ENCODE data around the gene CACNA1D.

The CACNA1D gene

DNA sequence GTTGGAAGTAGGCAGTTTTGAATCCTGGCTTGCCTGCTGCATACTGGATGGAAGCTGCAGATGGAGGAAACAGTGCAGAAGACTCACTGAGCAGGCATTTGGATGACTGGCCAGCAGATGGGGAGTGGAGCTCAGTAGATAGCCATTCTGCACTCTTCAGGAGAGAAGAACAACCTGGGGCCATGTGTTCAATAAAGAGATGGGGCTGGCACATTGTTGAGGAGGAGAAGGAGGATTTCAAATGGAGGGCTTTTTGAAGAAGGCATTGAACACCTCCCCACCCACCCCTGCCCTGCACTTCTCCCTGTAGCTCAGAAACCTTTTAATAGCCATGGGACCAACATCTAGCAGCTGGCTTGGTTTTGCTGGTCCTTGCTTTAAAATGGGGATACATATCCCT lies 109.8 kb downstream of the CACNA1D start:
- Histone ChIP-seq H3K9ac (ENCODE audit: low read depth, low read length) (no peak overlapping the region), H3K9me3 (ENCODE audit: control insufficient read depth, insufficient read depth, low read length) (no peaks in the 10 kb centered on the region), H3K36me3 (ENCODE audit: control insufficient read depth, insufficient read depth, low read length) (no peaks in the 10 kb centered on the region), H3K27me3 (ENCODE audit: control insufficient read depth, insufficient read depth, low read length) (no peaks in the 10 kb centered on the region), H3K4me1 (ENCODE audit: control insufficient read depth, insufficient read depth, low read length) (no peaks in the 10 kb centered on the region), H3K4me3 (ENCODE audit: low read depth, low read length) (no peak overlapping the region)

DNA sequence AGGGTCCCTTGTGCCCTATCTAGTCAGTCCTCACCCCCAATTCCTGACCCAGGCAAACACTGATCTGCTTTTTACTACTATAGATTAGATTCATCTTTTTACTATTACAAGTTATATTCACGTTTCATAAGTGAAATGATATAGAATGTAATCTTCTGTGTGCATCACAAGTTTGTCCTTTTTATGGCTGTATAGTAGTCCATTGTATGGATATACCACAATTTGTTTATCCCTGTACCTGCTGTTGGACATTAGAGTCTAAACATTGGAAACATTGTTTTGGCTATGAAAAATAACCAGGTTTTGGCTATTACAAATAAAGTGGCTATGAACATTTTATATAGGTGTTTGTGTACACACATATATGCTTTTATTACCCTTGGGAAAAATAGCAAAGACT lies 112.4 kb downstream of the CACNA1D start:
- Histone ChIP-seq H3K9me3 (ENCODE audit: control insufficient read depth, insufficient read depth, low read length) (no peaks in the 10 kb centered on the region), H3K9ac (ENCODE audit: low read depth, low read length) (no peak overlapping the region), H3K36me3 (ENCODE audit: control insufficient read depth, insufficient read depth, low read length) (no peaks in the 10 kb centered on the region), H3K4me1 (ENCODE audit: control insufficient read depth, insufficient read depth, low read length) (no peaks in the 10 kb centered on the region), H3K4me3 (ENCODE audit: low read depth, low read length) (no peak overlapping the region), H3K27me3 (ENCODE audit: control insufficient read depth, insufficient read depth, low read length) (no peaks in the 10 kb centered on the region)

DNA sequence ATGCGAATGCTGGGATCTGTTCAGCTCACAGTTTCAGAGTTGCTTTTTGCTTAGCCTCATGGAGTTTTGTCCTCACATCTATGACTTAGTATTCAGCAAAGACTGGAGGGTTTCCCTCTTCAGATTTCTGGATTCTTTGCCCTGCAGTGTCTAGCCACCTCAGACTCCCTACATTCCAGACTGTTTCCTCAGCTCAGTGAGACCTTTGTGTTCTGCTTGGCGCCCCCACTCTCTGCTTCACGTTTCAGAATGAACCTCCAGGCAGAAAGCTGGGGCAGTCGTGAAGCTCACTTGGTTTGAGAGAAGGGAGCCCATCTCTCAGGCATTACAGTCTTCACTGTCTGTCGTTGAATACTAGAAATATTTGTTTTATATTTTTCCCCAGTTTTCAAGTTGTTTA lies 118.1 kb downstream of the CACNA1D start:
- H3K27me3 ChIP-seq (ENCODE audit: control insufficient read depth, insufficient read depth, low read length): no peaks in the 10 kb centered on the region
- no peaks in the 10 kb centered on the region for H3K36me3 ChIP-seq (ENCODE audit: control insufficient read depth, insufficient read depth, low read length)
- H3K9ac ChIP-seq (ENCODE audit: low read depth, low read length): no peak overlapping the region
- no peaks in the 10 kb centered on the region for H3K4me1 ChIP-seq (ENCODE audit: control insufficient read depth, insufficient read depth, low read length)
- H3K9me3 ChIP-seq (ENCODE audit: control insufficient read depth, insufficient read depth, low read length): no peaks in the 10 kb centered on the region
- H3K4me3 ChIP-seq (ENCODE audit: low read depth, low read length): no peak overlapping the region

DNA sequence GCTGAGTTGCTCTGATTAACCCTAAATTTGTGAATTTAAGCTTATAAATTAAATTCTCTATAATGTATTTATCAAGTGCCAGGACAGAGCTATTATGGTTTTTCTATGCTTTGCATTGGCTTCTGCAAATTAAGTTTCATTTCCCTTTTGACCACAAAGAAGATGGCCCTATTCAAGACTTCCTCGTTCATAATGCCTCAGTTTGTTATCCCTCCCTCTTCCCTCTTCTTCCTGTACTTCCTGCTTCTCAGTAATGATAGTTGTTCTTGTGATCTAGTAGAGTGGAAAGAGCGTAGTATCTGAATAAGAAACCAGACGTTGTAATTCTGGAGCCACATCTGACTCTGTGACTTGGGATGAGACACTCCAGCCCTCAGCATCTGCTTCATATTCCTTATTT lies 118.7 kb downstream of the CACNA1D start:
- Histone ChIP-seq H3K27me3 (ENCODE audit: control insufficient read depth, insufficient read depth, low read length) (no peaks in the 10 kb centered on the region), H3K4me1 (ENCODE audit: control insufficient read depth, insufficient read depth, low read length) (no peaks in the 10 kb centered on the region), H3K4me3 (ENCODE audit: low read depth, low read length) (no peak overlapping the region), H3K9ac (ENCODE audit: low read depth, low read length) (no peak overlapping the region), H3K9me3 (ENCODE audit: control insufficient read depth, insufficient read depth, low read length) (no peaks in the 10 kb centered on the region), H3K36me3 (ENCODE audit: control insufficient read depth, insufficient read depth, low read length) (no peaks in the 10 kb centered on the region)

DNA sequence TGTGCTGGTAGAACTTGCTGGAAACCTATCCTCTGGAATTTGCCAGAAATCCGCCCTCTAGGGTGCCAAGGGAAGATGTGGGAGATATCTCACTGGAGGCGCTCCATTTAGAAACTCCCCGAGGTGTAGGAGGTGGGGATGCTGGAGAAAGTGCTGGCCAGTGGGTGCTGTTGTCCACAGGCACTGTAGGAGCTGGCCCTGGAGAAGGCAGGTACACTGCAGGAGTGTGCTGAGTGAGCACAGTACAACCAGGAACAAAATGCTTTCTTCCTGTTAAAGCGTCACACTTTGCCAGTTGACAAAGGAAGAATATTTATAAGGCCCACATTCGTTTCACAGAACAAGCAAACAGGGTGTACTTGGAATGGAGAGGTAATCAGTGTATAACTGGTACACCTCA lies 119.9 kb downstream of the CACNA1D start:
- H3K9me3 ChIP-seq (ENCODE audit: control insufficient read depth, insufficient read depth, low read length): no peaks in the 10 kb centered on the region
- H3K27me3 ChIP-seq (ENCODE audit: control insufficient read depth, insufficient read depth, low read length): no peaks in the 10 kb centered on the region
- no peak overlapping the region for H3K9ac ChIP-seq (ENCODE audit: low read depth, low read length)
- no peak overlapping the region for H3K4me3 ChIP-seq (ENCODE audit: low read depth, low read length)
- no peaks in the 10 kb centered on the region for H3K36me3 ChIP-seq (ENCODE audit: control insufficient read depth, insufficient read depth, low read length)
- no peaks in the 10 kb centered on the region for H3K4me1 ChIP-seq (ENCODE audit: control insufficient read depth, insufficient read depth, low read length)

DNA sequence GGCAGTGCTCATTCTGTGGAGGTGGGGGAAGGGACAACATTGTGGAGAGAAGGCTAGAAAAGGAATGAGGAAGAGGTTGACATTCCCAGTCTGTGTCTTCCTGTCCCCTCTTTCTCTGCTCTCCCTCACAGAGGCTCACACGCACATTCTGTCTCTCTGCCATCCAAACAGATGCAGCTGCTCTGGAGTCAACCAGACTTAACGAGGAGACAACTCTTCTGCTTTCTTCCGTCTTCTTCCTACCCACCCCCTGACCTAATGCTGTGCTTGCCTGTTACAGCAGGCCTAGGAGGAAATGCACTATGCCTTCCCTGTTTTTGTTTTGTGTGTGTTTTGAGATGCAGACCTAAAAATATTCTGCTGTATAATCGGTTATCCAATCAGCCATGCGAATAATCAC lies 121.9 kb downstream of the CACNA1D start:
- no peaks in the 10 kb centered on the region for H3K36me3 ChIP-seq (ENCODE audit: control insufficient read depth, insufficient read depth, low read length)
- no peaks in the 10 kb centered on the region for H3K9me3 ChIP-seq (ENCODE audit: control insufficient read depth, insufficient read depth, low read length)
- H3K4me3 ChIP-seq (ENCODE audit: low read depth, low read length): no peak overlapping the region
- H3K27me3 ChIP-seq (ENCODE audit: control insufficient read depth, insufficient read depth, low read length): no peaks in the 10 kb centered on the region
- H3K9ac ChIP-seq (ENCODE audit: low read depth, low read length): no peak overlapping the region
- H3K4me1 ChIP-seq (ENCODE audit: control insufficient read depth, insufficient read depth, low read length): no peaks in the 10 kb centered on the region

DNA sequence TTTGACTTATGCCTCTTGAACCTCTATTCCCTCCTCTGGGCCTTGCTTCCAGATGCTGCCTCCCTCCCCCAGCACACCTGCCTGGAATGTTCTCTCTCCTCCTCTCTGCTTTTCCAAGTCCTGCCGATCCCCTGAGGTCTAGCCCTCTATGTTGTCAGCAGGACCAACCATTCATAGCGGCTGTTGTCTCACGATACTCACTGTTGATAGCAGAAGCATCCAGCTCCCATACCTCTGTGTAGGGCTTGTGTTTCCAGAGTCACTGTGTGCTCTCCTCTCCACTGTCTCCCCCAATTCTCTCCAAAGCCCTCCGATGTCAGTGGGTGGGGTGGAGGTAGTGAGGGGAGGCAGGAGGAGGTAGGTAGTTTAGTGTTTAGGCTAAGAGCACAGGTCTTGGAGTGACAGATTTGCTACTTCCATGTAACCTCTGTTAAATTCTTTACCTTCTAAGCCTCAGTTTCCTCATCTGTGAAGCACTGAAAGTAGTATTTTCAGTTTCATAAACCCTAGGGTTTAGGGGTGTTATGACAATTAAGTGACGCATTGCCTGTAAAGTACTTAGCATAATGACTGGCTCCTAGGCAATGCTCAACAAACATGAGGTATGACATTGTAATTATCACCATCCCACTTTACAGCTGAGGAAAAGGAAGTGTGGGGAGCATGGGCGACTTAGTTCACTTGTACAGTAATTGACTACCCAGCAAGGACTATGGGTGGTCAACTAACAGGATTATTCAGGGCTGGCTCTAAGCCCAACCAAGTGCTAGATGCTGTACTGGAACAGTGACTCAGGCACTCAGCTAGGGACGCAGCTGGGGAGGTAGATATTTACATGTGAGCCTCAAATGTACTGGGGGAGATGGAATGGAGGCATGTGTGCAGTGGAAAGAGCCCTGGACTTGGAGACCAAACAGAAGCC lies 122.8 kb downstream of the CACNA1D start:
- no peak overlapping the region for H3K4me3 ChIP-seq (ENCODE audit: low read depth, low read length)
- no peaks in the 10 kb centered on the region for H3K9me3 ChIP-seq (ENCODE audit: control insufficient read depth, insufficient read depth, low read length)
- no peak overlapping the region for H3K9ac ChIP-seq (ENCODE audit: low read depth, low read length)
- H3K27me3 ChIP-seq (ENCODE audit: control insufficient read depth, insufficient read depth, low read length): no peaks in the 10 kb centered on the region
- no peaks in the 10 kb centered on the region for H3K4me1 ChIP-seq (ENCODE audit: control insufficient read depth, insufficient read depth, low read length)
- no peaks in the 10 kb centered on the region for H3K36me3 ChIP-seq (ENCODE audit: control insufficient read depth, insufficient read depth, low read length)

DNA sequence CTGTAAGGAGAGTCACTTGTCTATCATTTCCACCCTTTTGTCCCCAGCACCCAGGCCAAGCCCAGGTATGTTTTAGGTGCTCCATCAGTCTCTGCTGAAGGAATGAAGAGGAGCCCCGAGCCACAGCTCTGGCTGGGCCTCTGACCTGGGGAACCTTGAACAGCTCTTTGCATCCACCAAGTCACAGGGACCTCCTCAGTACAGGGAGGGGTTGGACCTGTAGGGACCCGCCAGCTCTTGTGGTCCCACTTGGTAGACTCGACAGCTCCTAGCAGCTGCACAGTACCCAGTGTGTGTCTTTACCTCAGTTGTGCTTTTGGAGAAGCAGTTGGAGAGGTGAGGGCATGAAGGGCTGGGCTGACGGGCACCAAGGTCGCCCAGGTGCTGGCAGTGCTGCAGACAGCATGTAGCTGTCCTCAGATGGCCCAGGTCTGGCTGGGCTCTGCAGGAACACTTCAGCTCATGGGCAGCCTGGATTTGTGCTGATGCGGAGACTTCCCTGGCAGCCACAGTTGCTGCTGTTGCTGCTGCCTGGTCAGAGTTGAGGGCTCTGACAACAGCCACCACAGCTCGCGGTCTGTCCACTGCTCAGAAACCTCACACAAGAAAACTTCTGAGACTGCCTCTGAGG lies 123.6 kb downstream of the CACNA1D start:
- H3K4me1 ChIP-seq (ENCODE audit: control insufficient read depth, insufficient read depth, low read length): no peaks in the 10 kb centered on the region
- no peaks in the 10 kb centered on the region for H3K9me3 ChIP-seq (ENCODE audit: control insufficient read depth, insufficient read depth, low read length)
- H3K27me3 ChIP-seq (ENCODE audit: control insufficient read depth, insufficient read depth, low read length): no peaks in the 10 kb centered on the region
- no peak overlapping the region for H3K4me3 ChIP-seq (ENCODE audit: low read depth, low read length)
- no peak overlapping the region for H3K9ac ChIP-seq (ENCODE audit: low read depth, low read length)
- no peaks in the 10 kb centered on the region for H3K36me3 ChIP-seq (ENCODE audit: control insufficient read depth, insufficient read depth, low read length)

DNA sequence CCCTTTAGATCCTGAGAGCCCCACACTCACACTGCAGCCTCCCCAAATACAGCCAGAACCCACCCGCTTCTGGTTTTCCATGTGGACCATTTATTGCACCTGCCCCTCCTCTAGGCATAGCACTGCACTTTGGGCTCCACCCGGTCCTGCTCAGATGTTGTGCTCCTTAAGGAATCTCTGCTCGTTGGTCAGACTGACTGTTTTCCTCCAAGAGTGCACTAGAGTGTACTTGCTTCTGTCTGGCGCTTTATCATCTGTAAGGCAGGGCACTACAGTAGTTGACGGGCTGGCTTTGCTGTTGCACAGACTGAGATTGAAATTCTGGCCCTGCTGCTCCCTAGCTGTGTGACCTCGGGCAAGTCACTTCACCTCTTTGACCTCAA lies 124.1 kb downstream of the CACNA1D start:
- H3K9ac ChIP-seq (ENCODE audit: low read depth, low read length): no peak overlapping the region
- no peaks in the 10 kb centered on the region for H3K36me3 ChIP-seq (ENCODE audit: control insufficient read depth, insufficient read depth, low read length)
- H3K27me3 ChIP-seq (ENCODE audit: control insufficient read depth, insufficient read depth, low read length): no peaks in the 10 kb centered on the region
- H3K4me1 ChIP-seq (ENCODE audit: control insufficient read depth, insufficient read depth, low read length): no peaks in the 10 kb centered on the region
- no peak overlapping the region for H3K4me3 ChIP-seq (ENCODE audit: low read depth, low read length)
- no peaks in the 10 kb centered on the region for H3K9me3 ChIP-seq (ENCODE audit: control insufficient read depth, insufficient read depth, low read length)

DNA sequence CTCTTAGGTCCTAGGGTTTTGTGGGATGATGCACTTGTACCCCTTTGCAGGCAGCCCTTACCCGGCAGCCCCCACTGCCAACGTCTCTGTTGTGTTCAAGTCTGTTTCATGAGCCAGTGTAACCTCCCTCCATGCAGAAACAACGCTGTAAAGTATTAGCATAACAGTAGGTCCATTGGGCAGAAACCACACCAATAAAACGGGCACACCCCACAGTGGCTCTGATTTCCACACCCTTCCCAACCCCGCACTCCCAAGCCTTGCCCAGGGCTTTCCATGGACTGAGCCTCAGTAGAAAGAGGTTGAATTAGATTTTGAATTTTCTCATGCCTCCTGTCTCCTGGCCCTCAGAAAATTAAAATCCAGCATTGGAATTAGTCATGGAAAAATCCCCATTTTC lies 124.5 kb downstream of the CACNA1D start:
- Histone ChIP-seq H3K4me3 (ENCODE audit: low read depth, low read length) (no peak overlapping the region), H3K4me1 (ENCODE audit: control insufficient read depth, insufficient read depth, low read length) (no peaks in the 10 kb centered on the region), H3K9ac (ENCODE audit: low read depth, low read length) (no peak overlapping the region), H3K9me3 (ENCODE audit: control insufficient read depth, insufficient read depth, low read length) (no peaks in the 10 kb centered on the region), H3K36me3 (ENCODE audit: control insufficient read depth, insufficient read depth, low read length) (no peaks in the 10 kb centered on the region), H3K27me3 (ENCODE audit: control insufficient read depth, insufficient read depth, low read length) (no peaks in the 10 kb centered on the region)

DNA sequence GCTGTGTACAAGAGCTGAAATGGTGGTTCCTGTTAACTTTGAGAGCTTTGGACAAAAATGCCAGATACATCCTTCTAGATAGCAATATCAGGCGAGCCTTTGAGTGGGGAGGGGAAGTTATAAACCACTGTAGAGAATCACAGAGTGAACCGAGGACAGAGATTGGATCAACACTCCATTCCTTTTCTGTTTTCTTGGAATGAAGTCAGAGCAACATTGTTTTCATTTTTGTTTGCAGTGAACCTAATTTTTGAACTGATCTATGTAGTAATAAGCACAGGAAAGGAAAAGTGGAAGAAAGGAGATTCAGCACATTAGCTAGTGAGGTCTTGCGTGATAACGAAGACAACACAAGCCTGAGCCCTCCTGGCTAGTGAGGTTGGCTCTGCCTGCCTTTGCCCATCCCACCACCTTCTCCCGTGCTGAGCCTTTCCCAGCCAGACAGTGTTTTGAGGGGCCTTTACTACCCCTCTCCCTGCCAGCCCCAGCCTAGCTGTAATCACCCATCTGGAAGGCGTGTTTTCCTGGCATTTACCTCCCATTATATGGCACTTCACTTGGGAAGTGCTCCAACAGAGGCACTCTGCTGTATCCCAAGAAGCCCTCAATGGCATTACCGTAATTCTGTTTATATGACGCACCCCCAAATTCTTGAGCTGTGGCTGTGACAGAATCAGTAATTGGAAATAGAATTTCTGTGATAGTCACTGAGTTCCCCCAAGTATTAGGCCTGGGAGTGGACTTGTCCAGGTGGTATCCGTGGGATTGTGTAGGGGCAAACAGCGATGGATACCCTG lies 129.8 kb downstream of the CACNA1D start:
- no peak overlapping the region for H3K9ac ChIP-seq (ENCODE audit: low read depth, low read length)
- no peaks in the 10 kb centered on the region for H3K4me1 ChIP-seq (ENCODE audit: control insufficient read depth, insufficient read depth, low read length)
- H3K9me3 ChIP-seq (ENCODE audit: control insufficient read depth, insufficient read depth, low read length): no peaks in the 10 kb centered on the region
- no peak overlapping the region for H3K4me3 ChIP-seq (ENCODE audit: low read depth, low read length)
- no peaks in the 10 kb centered on the region for H3K36me3 ChIP-seq (ENCODE audit: control insufficient read depth, insufficient read depth, low read length)
- no peaks in the 10 kb centered on the region for H3K27me3 ChIP-seq (ENCODE audit: control insufficient read depth, insufficient read depth, low read length)
